DMS53 (cell line): ENCODE results near the gene WIF1.

ENCODE experiments used
- DNase-seq: peaks from one replicate; lab custom pipeline; 2025; lab: John Stamatoyannopoulos, UW

Gene WIF1

DNA sequence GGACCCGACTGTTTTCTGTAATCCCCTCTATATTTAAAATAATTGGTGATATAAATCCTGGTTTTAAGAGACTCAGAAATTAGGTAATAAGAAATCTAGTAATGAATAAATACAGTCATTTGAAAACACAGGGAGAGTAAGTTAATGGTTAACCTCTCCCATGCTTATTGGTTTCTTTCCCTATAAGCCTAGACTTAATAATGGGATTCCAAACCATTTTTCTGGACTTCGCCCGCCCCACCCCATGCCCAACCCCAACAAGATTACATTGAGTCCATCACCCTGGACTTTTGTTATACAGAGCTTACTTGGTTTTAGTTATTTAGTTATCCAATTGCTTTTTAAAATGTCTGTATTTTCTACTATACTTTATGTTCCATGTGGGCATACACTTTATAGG, 98.7 kb downstream of the WIF1 start:
- no peak for DNase-seq

DNA sequence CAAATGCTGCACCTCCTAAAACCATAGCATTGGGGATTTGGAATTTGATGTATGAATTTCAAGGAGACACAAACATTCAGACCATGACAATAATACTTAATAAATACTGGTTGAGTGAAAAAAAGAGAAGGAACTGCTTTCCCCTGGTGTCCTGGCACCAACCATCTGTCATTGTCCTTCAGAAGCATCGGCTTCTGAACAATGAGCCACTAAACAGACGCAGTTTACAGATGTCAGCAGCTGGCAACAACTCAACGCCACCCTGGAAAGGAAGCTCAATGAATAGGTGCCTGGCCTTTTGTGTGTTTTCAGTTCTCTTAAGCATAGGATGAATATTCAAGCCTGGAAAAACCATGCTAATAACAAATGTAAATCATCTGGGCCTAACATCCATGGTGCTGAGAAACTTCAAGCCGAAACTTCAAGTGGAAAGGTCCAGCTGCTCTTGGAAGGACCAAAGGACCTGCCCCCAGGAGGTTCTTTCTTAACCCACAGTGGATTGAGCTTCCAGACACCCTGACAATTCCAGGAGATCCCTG, 101.3 kb downstream of the WIF1 start:
- no peak for DNase-seq

DNA sequence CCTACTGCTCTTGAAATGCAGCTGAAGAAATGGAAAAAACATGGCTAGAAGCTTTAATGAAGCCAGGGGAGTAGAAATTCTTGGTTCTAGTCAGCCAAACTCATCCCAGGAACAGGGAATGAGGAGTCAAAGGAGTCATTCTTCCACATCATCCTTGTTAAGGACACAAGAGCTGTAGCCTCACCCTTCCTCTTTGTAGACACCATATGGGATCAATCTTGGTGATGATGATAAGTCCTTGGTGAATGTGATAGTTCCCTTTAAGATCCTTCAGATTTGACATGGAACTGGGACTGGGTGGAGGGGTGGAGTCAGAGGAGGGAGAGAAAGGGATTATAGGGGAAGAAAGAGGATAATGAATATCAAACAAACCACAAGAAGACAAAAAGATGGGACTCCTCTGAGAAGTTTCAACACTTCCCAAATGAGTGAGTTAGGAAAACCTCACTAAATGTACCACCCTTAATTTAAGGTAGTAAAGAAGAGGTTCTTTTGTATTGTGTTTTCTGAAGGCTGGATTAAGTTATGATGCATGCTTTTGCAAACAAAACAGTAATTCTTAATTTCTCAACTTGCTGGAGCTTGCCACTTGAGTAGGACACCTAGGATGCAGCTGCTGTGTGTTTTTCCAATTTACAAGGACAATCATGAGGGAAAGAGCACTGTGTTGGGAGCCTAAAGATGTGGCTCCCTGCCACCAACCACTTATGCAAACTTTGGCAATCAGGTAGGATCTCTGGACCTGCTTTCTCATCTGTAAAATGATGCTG, 104.0 kb downstream of the WIF1 start:
- no peak for DNase-seq

DNA sequence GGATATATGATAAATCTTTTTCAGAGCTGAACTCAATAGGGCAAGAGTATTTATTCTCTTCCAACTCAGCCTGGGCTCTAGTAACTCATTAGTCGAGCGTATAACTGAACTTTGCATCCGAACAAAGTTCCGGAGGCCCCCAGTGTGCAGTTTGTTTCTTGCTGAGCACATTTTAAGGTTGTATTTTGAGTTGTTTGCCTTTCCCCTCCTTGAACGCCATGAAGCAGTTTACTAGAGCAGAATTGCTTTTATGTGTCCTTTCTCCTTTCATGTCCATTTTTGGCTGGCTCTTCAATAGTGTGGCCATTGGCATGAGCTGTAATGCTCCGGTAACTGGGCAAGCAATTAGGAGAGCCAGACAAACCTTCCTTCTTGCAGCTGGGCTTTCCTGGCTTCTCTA, 105.3 kb downstream of the WIF1 start:
- DNase-seq, result no peak

DNA sequence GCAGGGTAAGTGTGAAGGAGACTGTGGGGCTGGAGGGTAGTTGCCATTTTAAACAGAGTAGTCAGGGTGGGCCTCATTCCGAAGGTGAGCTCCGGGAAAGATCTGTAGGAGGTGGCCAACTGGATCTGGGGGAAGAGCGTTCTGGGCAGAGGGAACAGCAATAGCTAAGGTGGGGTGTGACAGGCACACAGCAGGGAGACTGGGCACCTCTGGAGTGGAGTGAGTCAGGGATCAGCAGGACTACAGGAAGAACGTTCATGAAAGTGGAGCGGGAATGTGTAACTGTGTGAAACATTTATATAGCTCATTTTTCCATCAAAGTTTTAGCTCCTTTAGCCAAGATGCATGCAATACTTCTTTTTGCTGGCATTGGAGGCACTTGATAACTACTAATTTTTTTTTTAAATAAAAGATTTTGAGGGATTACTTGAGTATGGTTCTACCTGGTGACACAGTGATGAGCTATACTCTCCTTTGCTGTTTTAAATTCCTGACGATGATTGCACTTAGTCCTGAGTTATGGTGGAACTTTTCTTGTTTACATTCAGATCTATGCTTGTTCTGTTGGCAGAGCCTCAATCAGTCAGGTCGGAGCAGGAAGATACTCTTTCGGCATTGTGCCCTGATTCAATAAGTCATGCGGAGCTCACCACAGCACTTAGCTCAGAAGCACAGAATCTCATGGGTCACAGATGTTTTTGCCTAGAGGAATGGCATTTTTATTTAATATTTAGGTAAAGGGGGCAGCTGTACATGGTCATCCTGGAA, 106.4 kb downstream of the WIF1 start:
- no peak for DNase-seq

DNA sequence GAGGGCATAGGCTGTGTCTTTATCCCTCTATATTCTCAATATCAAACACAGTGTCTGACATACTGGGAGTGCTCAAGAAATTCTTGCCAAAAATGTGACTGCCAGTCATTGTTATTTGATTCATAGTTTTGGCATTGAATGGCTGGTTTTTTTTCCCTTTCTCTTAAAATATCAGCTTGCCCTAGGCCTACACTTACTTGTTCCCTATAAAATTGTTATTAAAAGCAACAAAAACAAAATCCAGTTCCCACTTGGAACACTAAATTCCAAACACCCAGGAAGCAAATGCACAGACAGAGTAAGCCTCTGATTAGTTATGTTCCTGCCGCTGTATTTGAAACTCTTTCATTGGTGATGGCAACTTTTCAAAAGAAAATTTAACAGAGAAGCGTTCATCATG, 110.7 kb downstream of the WIF1 start:
- no peak for DNase-seq

DNA sequence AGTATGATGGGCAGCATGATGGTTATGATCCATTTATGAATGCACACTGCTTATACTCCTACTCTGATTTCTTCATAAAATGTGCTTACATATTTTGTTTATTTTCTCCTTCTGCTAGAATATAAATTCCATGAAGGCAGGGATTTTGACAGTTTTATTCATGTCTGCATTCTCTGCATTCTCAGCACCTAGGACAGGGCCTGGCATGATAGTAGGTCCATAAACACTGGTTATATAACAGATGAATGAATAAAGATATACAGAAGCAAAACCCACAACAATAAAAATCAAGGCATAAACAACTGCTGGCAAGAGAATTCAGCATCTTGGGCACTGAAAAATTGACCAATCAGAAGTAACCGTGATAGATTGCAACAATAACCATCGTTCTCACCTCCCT, 115.4 kb downstream of the WIF1 start:
- DNase-seq, result no peak

DNA sequence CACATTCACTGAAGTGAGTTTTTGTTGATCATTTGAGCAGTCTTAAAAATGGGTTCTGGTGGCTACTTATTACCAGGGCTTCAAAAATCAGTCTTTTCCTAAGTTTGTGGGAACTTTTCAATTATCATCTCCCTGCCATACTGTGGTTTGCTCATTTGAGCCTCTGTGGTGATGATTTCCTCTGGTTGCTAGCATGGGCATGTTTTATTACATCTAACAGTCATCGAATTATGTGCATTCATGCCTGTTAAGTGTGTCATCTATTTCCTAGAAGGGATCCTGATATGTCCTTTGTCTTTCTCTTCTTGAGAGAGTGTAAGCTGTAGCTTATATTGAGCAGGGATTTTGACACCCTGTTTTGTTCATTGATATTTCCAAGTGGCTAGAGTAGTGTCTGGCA, 116.8 kb downstream of the WIF1 start:
- no peak for DNase-seq
